ENCODE measurements around the gene HCST.

DNA sequence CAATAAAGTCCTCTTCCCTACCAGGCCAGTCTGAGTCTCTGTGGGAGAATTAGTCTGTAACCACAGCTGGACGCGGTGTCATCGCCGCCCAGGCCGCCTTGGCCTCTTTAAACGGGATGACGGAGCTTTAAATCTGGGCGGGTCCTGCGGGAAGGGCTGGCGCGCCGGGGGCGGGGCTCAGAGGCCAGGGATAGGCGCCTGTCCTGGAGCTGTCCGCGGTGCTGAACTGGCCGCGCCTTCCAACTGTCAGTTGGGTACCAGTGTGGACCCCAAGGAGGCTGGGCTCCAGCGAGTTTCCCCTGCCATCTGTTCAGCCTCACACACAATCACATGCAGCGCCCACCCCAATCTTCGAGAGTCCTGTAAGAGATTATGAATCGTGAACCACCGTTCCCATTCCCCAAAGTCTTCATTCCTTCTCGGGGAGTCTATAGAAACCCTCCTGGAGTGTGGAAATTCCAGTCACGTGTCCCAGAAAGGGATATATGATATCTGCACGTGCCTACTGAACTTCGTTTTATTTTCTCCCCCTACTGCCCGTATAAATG lies 22.5 kb upstream of the HCST start:
- no peak for TF ChIP-seq CTCF (IDR thresholded peaks at IDR 0.05)
- no peak for TF ChIP-seq POLR2A (IDR thresholded peaks at IDR 0.05)
